ENCODE measurements around the gene PARD3.
"Not testable (repeated sequence)": the region's sequence is repeated elsewhere in the genome, so short reads cannot be mapped to it uniquely, and the experiment has no call there.

The PARD3 gene

GRCh38 chr10:34748357-34748756 is 66.7 kb downstream of the PARD3 start:
- no peak for DNase-seq (ENCODE audit: low read depth)
- no peak overlapping the region for H3K4me3 ChIP-seq (ENCODE audit: low read depth, low read length)
- TF ChIP-seq, protein P1, sequence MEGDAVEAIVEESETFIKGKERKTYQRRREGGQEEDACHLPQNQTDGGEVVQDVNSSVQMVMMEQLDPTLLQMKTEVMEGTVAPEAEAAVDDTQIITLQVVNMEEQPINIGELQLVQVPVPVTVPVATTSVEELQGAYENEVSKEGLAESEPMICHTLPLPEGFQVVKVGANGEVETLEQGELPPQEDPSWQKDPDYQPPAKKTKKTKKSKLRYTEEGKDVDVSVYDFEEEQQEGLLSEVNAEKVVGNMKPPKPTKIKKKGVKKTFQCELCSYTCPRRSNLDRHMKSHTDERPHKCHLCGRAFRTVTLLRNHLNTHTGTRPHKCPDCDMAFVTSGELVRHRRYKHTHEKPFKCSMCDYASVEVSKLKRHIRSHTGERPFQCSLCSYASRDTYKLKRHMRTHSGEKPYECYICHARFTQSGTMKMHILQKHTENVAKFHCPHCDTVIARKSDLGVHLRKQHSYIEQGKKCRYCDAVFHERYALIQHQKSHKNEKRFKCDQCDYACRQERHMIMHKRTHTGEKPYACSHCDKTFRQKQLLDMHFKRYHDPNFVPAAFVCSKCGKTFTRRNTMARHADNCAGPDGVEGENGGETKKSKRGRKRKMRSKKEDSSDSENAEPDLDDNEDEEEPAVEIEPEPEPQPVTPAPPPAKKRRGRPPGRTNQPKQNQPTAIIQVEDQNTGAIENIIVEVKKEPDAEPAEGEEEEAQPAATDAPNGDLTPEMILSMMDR (IDR thresholded peaks at IDR 0.05; ENCODE audit: control insufficient read depth, extremely low read depth, insufficient read depth) = no peak

- no peak for DNase-seq (ENCODE audit: low read depth)
- TF ChIP-seq, protein P1 (IDR thresholded peaks at IDR 0.05; ENCODE audit: control insufficient read depth, extremely low read depth, insufficient read depth) = no peak
- H3K4me3 ChIP-seq (ENCODE audit: low read depth, low read length) = no peak overlapping the region
These were observed 69.0 kb downstream of the PARD3 start for GRCh38 chr10:34746094-34746493.

- no peak for DNase-seq (ENCODE audit: low read depth)
- no peak overlapping the region for H3K4me3 ChIP-seq (ENCODE audit: low read depth, low read length)
- TF ChIP-seq, protein P1 (IDR thresholded peaks at IDR 0.05; ENCODE audit: control insufficient read depth, extremely low read depth, insufficient read depth) = no peak
These were observed 69.9 kb downstream of the PARD3 start for GRCh38 chr10:34745244-34745643.

DNA sequence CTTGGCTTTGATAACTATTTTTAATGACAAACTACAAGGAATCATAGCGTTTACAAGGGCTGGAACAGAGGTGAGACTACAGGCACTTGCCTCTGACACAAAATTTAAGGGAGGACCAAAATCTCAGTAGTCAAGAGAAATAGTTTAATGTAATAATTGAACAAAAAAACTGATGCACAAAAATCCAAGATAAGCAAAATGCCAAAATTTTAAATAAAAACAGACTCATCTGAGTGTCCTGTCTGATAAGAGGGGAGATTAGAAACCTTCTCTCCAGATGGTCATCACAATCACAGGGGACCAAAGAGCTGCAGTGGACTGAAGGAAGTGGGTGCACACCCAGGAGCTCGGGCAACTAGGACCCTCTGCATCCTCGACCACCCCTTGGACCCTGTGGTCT is 70.5 kb downstream of the PARD3 start:
- no peak for DNase-seq (ENCODE audit: low read depth)
- TF ChIP-seq, protein P1 (IDR thresholded peaks at IDR 0.05; ENCODE audit: control insufficient read depth, extremely low read depth, insufficient read depth) = no peak
- H3K4me3 ChIP-seq (ENCODE audit: low read depth, low read length) = no peak overlapping the region

- no peak for DNase-seq (ENCODE audit: low read depth)
- TF ChIP-seq, protein P1 (IDR thresholded peaks at IDR 0.05; ENCODE audit: control insufficient read depth, extremely low read depth, insufficient read depth) = no peak
- H3K4me3 ChIP-seq (ENCODE audit: low read depth, low read length) = no peak overlapping the region
These were observed 71.3 kb downstream of the PARD3 start for GRCh38 chr10:34743814-34744213.

- TF ChIP-seq, protein P1 (IDR thresholded peaks at IDR 0.05; ENCODE audit: control insufficient read depth, extremely low read depth, insufficient read depth) = no peak
- DNase-seq (ENCODE audit: low read depth) = no peak
- H3K4me3 ChIP-seq (ENCODE audit: low read depth, low read length) = no peak overlapping the region
These were observed 72.6 kb downstream of the PARD3 start for GRCh38 chr10:34742456-34742855.

DNA sequence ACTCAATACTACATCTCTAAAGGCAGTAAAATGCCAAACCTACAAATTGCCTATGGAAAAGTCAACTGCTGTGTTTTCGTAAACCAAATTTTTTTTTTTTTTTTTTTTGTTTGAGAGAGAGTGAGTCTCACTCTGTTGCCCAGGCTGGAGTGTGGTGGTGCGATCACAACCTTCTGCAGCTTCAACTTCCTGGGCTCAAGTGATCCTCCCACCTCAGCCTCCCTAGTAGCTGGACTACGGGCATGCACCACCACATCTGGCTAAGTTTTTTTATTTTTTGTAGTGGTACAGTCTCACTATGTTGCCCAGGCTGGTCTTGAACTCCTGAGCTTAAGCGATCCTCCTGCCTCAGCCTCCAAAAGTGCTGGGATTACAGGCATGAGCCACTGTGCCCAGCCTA is 74.0 kb downstream of the PARD3 start:
- H3K4me3 ChIP-seq (ENCODE audit: low read depth, low read length); DNase-seq (ENCODE audit: low read depth): not testable (repeated sequence)
